PC-9 (cell line): Measurements from ENCODE around the gene HEBP1.

Source experiments
- EZH2 ChIP-seq: fragments of 200-600 bp; sonication (generic); IDR thresholded peaks from 2 replicates; pipeline ENCODE4 v1.8.0; 2017; ENCODE audit warnings: antibody characterized with exemption, low read depth
- TF ChIP-seq, protein P1 (sequence below): fragments of 200-600 bp; sonication (generic); conservative IDR thresholded peaks from 2 replicates; pipeline ENCODE4 v1.6.1; 2017; ENCODE audit warnings: mixed run types, antibody characterized with exemption, mild to moderate bottlenecking, moderate library complexity

DNA sequence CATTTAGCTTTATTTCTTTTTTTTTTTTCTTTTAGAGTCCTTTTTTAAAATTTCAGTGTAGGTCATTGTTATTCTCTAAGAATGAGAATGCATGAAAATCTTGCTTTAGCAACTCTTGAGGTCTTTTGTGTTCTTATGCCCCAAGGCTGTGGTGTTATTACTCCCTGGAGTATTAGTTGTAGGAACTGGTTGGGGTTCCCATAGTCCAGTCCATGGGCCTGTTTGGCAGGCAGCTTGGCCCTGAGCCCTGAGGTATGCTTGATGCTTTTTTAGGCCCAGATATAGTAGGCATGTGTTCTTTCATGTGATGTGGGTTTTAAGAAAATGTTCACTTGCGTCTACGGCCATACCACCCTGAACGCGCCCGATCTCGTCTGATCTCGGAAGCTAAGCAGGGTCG lies 45.8 kb upstream of the HEBP1 start:
- TF ChIP-seq, protein P1, sequence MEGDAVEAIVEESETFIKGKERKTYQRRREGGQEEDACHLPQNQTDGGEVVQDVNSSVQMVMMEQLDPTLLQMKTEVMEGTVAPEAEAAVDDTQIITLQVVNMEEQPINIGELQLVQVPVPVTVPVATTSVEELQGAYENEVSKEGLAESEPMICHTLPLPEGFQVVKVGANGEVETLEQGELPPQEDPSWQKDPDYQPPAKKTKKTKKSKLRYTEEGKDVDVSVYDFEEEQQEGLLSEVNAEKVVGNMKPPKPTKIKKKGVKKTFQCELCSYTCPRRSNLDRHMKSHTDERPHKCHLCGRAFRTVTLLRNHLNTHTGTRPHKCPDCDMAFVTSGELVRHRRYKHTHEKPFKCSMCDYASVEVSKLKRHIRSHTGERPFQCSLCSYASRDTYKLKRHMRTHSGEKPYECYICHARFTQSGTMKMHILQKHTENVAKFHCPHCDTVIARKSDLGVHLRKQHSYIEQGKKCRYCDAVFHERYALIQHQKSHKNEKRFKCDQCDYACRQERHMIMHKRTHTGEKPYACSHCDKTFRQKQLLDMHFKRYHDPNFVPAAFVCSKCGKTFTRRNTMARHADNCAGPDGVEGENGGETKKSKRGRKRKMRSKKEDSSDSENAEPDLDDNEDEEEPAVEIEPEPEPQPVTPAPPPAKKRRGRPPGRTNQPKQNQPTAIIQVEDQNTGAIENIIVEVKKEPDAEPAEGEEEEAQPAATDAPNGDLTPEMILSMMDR, result no peak
- no peak for TF ChIP-seq EZH2
